ENCODE measurements around the gene MRPL36.

DNA sequence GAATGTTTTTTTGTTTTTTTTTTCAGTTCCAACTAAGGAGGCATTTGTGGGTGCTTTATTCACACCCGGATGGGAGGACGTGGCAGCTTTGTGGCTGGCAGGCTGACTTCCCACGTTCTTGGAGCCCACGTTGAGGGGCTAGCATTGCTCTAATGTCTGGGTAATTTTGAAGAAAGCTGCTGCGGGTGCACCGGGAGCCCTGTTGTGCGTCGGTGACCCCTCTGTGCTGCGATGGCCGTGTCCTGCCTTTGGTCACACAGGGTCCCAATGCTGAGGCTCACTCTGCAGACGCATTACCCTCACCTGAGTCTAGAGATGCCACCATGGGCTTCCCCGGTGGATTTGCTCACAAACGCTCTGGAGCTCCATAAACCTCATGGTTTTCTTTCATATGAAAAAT lies 35.8 kb upstream of the MRPL36 start:
- TF ChIP-seq, protein P1, sequence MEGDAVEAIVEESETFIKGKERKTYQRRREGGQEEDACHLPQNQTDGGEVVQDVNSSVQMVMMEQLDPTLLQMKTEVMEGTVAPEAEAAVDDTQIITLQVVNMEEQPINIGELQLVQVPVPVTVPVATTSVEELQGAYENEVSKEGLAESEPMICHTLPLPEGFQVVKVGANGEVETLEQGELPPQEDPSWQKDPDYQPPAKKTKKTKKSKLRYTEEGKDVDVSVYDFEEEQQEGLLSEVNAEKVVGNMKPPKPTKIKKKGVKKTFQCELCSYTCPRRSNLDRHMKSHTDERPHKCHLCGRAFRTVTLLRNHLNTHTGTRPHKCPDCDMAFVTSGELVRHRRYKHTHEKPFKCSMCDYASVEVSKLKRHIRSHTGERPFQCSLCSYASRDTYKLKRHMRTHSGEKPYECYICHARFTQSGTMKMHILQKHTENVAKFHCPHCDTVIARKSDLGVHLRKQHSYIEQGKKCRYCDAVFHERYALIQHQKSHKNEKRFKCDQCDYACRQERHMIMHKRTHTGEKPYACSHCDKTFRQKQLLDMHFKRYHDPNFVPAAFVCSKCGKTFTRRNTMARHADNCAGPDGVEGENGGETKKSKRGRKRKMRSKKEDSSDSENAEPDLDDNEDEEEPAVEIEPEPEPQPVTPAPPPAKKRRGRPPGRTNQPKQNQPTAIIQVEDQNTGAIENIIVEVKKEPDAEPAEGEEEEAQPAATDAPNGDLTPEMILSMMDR (IDR thresholded peaks at IDR 0.05), result no peak
- TF ChIP-seq POLR2A (IDR thresholded peaks at IDR 0.05), result no peak
- no peak for TF ChIP-seq POLR2AphosphoS5 (IDR thresholded peaks at IDR 0.05)
- no peak for TF ChIP-seq EP300 (IDR thresholded peaks at IDR 0.05; ENCODE audit: low read depth)
